ENCODE results near the gene EVA1A. TPM values are rescaled to one million over a fixed set of nuclear protein-coding genes. Genes with fewer than 3 reads are reported as not detected.

Gene EVA1A
- total RNA-seq, 1 experiment from 2014 or later = 0.68 TPM

DNA sequence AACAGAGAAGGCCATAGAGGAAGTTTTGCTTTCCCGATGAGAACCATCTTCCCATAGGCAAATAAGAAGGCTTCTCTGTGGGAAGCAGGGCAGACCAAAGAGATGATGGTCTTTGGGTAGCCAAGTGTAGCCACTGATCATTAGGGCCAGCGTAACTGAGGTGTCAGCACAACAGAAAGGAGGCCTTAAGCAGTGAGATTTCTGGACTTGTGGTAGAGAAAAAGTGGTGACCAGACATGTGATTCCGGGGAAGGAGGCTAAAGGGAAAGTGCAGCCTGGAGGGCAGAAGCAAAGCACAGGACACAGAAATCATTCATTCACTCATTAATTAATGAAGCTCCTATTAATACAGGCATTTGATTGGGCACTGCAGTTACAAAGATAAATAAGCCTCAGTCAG lies 15.4 kb downstream of the EVA1A start:
- Histone ChIP-seq H3K79me1 (ENCODE audit: insufficient read depth, low read depth, low read length, poor library complexity, severe bottlenecking) (no peaks in the 10 kb centered on the region), H3K23me2 (ENCODE audit: insufficient read length, low read depth, low read length, poor library complexity, severe bottlenecking) (no peaks in the 10 kb centered on the region), H2AK5ac (ENCODE audit: insufficient read length, low read length) (no peak overlapping the region), H2BK20ac (ENCODE audit: low read depth, low read length, poor library complexity, severe bottlenecking) (no peak overlapping the region), H3K27me3 (ENCODE audit: insufficient read depth, low read length) (no peaks in the 10 kb centered on the region), H3K4me1 (ENCODE audit: insufficient read depth, low read length) (0 out of 2 replicates have a peak, but pooled peaks cover 2% of the 10 kb centered on the region), H3K56ac (ENCODE audit: insufficient read length, low read depth, low read length) (no peak overlapping the region), H2BK12ac (ENCODE audit: insufficient read length, low read depth, low read length) (no peak overlapping the region), H4K20me1 (ENCODE audit: control insufficient read depth, insufficient read depth, insufficient read length) (no peaks in the 10 kb centered on the region), H4K91ac (ENCODE audit: insufficient read length, low read depth, low read length) (no peak overlapping the region), H4K5ac (ENCODE audit: insufficient read length, low read depth, low read length) (no peak overlapping the region), H2BK5ac (ENCODE audit: insufficient read length, low read length) (no peak overlapping the region), H2BK15ac (ENCODE audit: low read depth, low read length) (no peak overlapping the region), H3K4me2 (ENCODE audit: insufficient read depth, insufficient read length, low read length) (no peak overlapping the region), H3K9me3 (ENCODE audit: control insufficient read depth, low read depth, low read length) (no peaks in the 10 kb centered on the region), H3K9ac (ENCODE audit: extremely low read depth, insufficient read length, low read length) (no peak overlapping the region), H3K14ac (ENCODE audit: insufficient read depth, low read length) (no peak overlapping the region), H3K27ac (ENCODE audit: insufficient read length, low read depth, low read length) (no peak overlapping the region), H3K4ac (ENCODE audit: low read depth, low read length) (no peak overlapping the region), H4K8ac (replicated peaks; ENCODE audit: insufficient read length, low read depth, low read length) (no peak overlapping the region), H3K23ac (ENCODE audit: insufficient read length, low read depth, low read length) (no peak overlapping the region), H2AFZ (ENCODE audit: low read length) (no peak overlapping the region), H2BK120ac (ENCODE audit: low read depth, low read length, poor library complexity, severe bottlenecking) (no peak overlapping the region), H3K18ac (ENCODE audit: insufficient read length, low read depth, low read length) (no peak overlapping the region), H3K79me2 (ENCODE audit: insufficient read depth, low read length) (no peaks in the 10 kb centered on the region), H3T11ph (ENCODE audit: low read length) (no peak overlapping the region)
- Mint-ChIP-seq H3K27me3 (ENCODE audit: low read depth) (no peaks in the 10 kb centered on the region), H3K36me3 (ENCODE audit: insufficient read depth in 1 of 3, low read depth in 3 of 3) (peaks cover 0 to 10% (median 8%) of the 10 kb centered on the region in 3 experiments; a peak in 4 of 7 replicates), H3K9me3 (peaks cover 0 to 2% of the 10 kb centered on the region in 2 experiments; a peak in 2 of 5 replicates), H3K4me1 (peaks cover 9 to 13% of the 10 kb centered on the region in 2 experiments), H3K4me3 (no peak overlapping the region), H3K27ac (no peak overlapping the region)
- DNase-seq = no peak
- WGBS (ENCODE audit: extremely low coverage, insufficient read length, low lambda C conversion rate) = no CpG with 5 or more reads among the region's 3 CpGs
- TF ChIP-seq, protein P1, sequence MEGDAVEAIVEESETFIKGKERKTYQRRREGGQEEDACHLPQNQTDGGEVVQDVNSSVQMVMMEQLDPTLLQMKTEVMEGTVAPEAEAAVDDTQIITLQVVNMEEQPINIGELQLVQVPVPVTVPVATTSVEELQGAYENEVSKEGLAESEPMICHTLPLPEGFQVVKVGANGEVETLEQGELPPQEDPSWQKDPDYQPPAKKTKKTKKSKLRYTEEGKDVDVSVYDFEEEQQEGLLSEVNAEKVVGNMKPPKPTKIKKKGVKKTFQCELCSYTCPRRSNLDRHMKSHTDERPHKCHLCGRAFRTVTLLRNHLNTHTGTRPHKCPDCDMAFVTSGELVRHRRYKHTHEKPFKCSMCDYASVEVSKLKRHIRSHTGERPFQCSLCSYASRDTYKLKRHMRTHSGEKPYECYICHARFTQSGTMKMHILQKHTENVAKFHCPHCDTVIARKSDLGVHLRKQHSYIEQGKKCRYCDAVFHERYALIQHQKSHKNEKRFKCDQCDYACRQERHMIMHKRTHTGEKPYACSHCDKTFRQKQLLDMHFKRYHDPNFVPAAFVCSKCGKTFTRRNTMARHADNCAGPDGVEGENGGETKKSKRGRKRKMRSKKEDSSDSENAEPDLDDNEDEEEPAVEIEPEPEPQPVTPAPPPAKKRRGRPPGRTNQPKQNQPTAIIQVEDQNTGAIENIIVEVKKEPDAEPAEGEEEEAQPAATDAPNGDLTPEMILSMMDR (conservative IDR thresholded peaks at IDR 0.05) = no peak

Data from H9 (cell line).